Esophagus muscularis mucosa (tissue), 4 donors: ENCODE data around the gene RCBTB1. TPM values are rescaled to one million over a fixed set of nuclear protein-coding genes. Genes with fewer than 3 reads are reported as not detected.
A peak's percentile ranks its signal among the peaks of the same experiment; 100 is the strongest.
"Not testable (repeated sequence)": the region's sequence is repeated elsewhere in the genome, so short reads cannot be mapped to it uniquely, and the experiment has no call there.

Experiments used
- DNase-seq: peaks from one replicate; pipeline ENCODE4 v3.0.0-alpha.2; 2017; ENCODE audit errors: extremely low spot score
- H3K27ac ChIP-seq, 4 donors: fragments of 200-600 bp; sonication (generic); replicated peaks in 1 of 4; 1 replicate in 3 of 4; 2 replicates in 1 of 4; pipeline ENCODE4 v1.5.1; 2016 to 2019; ENCODE audit warnings: mild to moderate bottlenecking in 1 of 4
- H3K27me3 ChIP-seq, 4 donors: fragments of 200-600 bp; sonication (generic); one replicate each; pipeline versions ENCODE4 v1.5.1 to v1.6.0; 2016 to 2019
- H3K36me3 ChIP-seq, 4 donors: fragments of 200-600 bp; sonication (generic); one replicate each; pipeline ENCODE4 v1.5.1; 2016 to 2019
- H3K4me1 ChIP-seq, 4 donors: fragments of 200-600 bp; sonication (generic); one replicate each; pipeline ENCODE4 v1.5.1; 2016 to 2019
- H3K4me3 ChIP-seq, 4 donors: fragments of 200-600 bp; sonication (generic); 1 replicate in 2 of 4; 2 replicates in 2 of 4; pipeline ENCODE4 v1.5.1; 2016 to 2019; ENCODE audit warnings: mild to moderate bottlenecking in 4 of 4, moderate library complexity in 1 of 4
- H3K9me3 ChIP-seq, 4 donors: fragments of 200-600 bp; sonication (generic); 1 replicate in 3 of 4; 2 replicates in 1 of 4; pipeline ENCODE4 v1.5.1; 2016 to 2019
- CTCF ChIP-seq, 3 experiments: fragments of 200-600 bp in 2 of 3; fragments of 450-650 bp in 1 of 3; sonication (generic) in 2 of 3; IDR thresholded peaks; one replicate each; pipeline ENCODE4 v1.5.1; 2017 to 2019; ENCODE audit warnings: antibody characterized with exemption in 3 of 3, mild to moderate bottlenecking in 2 of 3, moderate library complexity in 1 of 3
- EP300 ChIP-seq: sonication (generic); formaldehyde crosslinking; IDR thresholded peaks from one replicate; pipeline ENCODE4 v1.6.1; 2017; ENCODE audit warnings: antibody characterized with exemption
- POLR2A ChIP-seq: fragments of 450-650 bp; IDR thresholded peaks from one replicate; pipeline ENCODE4 v1.6.1; 2017; ENCODE audit warnings: antibody characterized with exemption, moderate library complexity, mild to moderate bottlenecking, low read depth
- POLR2AphosphoS5 ChIP-seq, 2 donors: sonication (generic); formaldehyde crosslinking; IDR thresholded peaks; one replicate each; pipeline ENCODE4 v1.6.1; 2017; ENCODE audit warnings: antibody characterized with exemption in 2 of 2
- WGBS: methylation state at CpG from one replicate; pipeline ENCODE4 v1.1.5; 2018; 5-methylcytosine and 5-hydroxymethylcytosine counted together
- intact Hi-C: fragments of 100-400 bp; cut with DNase I; formaldehyde crosslinking; loops from one replicate; pipeline ENCODE4 v1.15.1; 2023
- total RNA-seq, 4 donors: library from RNA; depleted of rRNA; stranded (reverse); fragments of >200 nt; gene quantifications; one replicate each; pipeline versions ENCODE4 v1.1.0 to v1.2.1, GENCODE V29; 2016

Gene RCBTB1
- total RNA-seq, 4 donors from 2014 or later = 11.1 to 14.7 (median 12.3) TPM

- intact Hi-C loops = no loop called here
- no peak for TF ChIP-seq POLR2A
- TF ChIP-seq POLR2AphosphoS5 (IDR thresholded peaks at IDR 0.05) = no peak
- TF ChIP-seq CTCF (IDR thresholded peaks at IDR 0.05) = no peak
- TF ChIP-seq EP300 = no peak
- DNase-seq = no peak
- peaks cover 0 to 25% (median 16%) of the 10 kb centered on the region in 4 donors for H3K4me1 ChIP-seq
- H3K36me3 ChIP-seq = no peaks in the 10 kb centered on the region
- 73% methylated on average over 6 of the region's 6 CpGs for WGBS
- H3K4me3 ChIP-seq = no peak overlapping the region
- H3K27ac ChIP-seq = peak overlapping the region in 1 of 4 donors; percentile 8
- no peaks in the 10 kb centered on the region for H3K9me3 ChIP-seq
- H3K27me3 ChIP-seq = no peaks in the 10 kb centered on the region
Observed at GRCh38 chr13:49499889-49500660, 85.3 kb downstream of the RCBTB1 start.

- H3K27me3 ChIP-seq = no peaks in the 10 kb centered on the region
- H3K27ac ChIP-seq = peak overlapping the region in 1 of 4 donors; percentile 98
- DNase-seq = no peak
- no peak for TF ChIP-seq EP300
- TF ChIP-seq CTCF (IDR thresholded peaks at IDR 0.05) = no peak
- TF ChIP-seq POLR2A = no peak
- no peak for TF ChIP-seq POLR2AphosphoS5 (IDR thresholded peaks at IDR 0.05)
- 83% methylated on average over 4 of the region's 4 CpGs for WGBS
- no peaks in the 10 kb centered on the region for H3K36me3 ChIP-seq
- H3K4me3 ChIP-seq = no peak overlapping the region
- H3K4me1 ChIP-seq = peaks cover 0 to 34% (median 20%) of the 10 kb centered on the region in 4 donors
- intact Hi-C loops = no loop called here
- no peaks in the 10 kb centered on the region for H3K9me3 ChIP-seq
Observed at GRCh38 chr13:49498206-49498605, 87.2 kb downstream of the RCBTB1 start.

GRCh38 chr13:49497272-49497671 is 88.1 kb downstream of the RCBTB1 start:
- DNase-seq = no peak
- H3K36me3 ChIP-seq = peaks cover 0 to 4% (median under 1%) of the 10 kb centered on the region in 4 donors
- H3K27ac ChIP-seq = peak overlapping the region in 3 of 4 donors; percentile 8 to 98 (median 94)
- H3K4me3 ChIP-seq = no peak overlapping the region
- H3K9me3 ChIP-seq = no peaks in the 10 kb centered on the region
- 86% methylated on average over 5 of the region's 5 CpGs for whole genome bisulfite sequencing
- H3K27me3 ChIP-seq = no peaks in the 10 kb centered on the region
- intact Hi-C loops = no loop called here
- peaks cover 0 to 28% (median 13%) of the 10 kb centered on the region in 4 donors for H3K4me1 ChIP-seq
- no peak for TF ChIP-seq POLR2AphosphoS5 (IDR thresholded peaks at IDR 0.05)
- no peak for TF ChIP-seq POLR2A
- no peak for TF ChIP-seq EP300
- TF ChIP-seq CTCF (IDR thresholded peaks at IDR 0.05) = no peak

- H3K36me3 ChIP-seq, H3K9me3 ChIP-seq, H3K27me3 ChIP-seq, intact Hi-C loops, DNase-seq: not testable (repeated sequence)
- 76% methylated on average over 11 of the region's 11 CpGs for WGBS
- Histone ChIP-seq H3K4me3 (peak overlapping the region in 2 of 4 donors; percentile 68 to 76), H3K4me1 (peaks cover 0 to 28% (median 13%) of the 10 kb centered on the region in 4 donors), H3K27ac (peak overlapping the region; percentile 94 to 98 (median 94))
Observed at GRCh38 chr13:49496837-49497236, 88.5 kb downstream of the RCBTB1 start.

- 9% methylated on average over 4 of the region's 71 CpGs for WGBS
- intact Hi-C loops = no loop called here
- peaks cover 0 to 11% (median 5%) of the 10 kb centered on the region in 4 donors for H3K36me3 ChIP-seq
- TF ChIP-seq POLR2A (no peak), EP300 (no peak), CTCF (IDR thresholded peaks at IDR 0.05) (peak in 2 of 3 experiments; percentile 25 to 31), POLR2AphosphoS5 (IDR thresholded peaks at IDR 0.05) (peak; percentile 53 to 75)
- H3K4me3 ChIP-seq = peak within 1 kb of the TSS; percentile 68 to 76 (median 72)
- no peaks in the 10 kb centered on the region for H3K27me3 ChIP-seq
- no peaks in the 10 kb centered on the region for H3K9me3 ChIP-seq
- peak within 1 kb of the TSS; percentile 94 to 98 (median 94) for H3K27ac ChIP-seq
- peaks cover 0 to 28% (median 13%) of the 10 kb centered on the region in 4 donors for H3K4me1 ChIP-seq
- DNase-seq = peak; percentile 94
Observed at GRCh38 chr13:49495783-49496762, 89.3 kb downstream of the RCBTB1 start, which contains the start of gene PHF11. Gene PHF11, plus strand, starts transcription at chr13:49495953. Its CDS starts 49 bp downstream, at chr13:49496002.
